Fibroblast of skin of back (primary cell): Measurements from ENCODE around the gene SNED1.
A peak's percentile ranks its signal among the peaks of the same experiment; 100 is the strongest.

Experiments used
- DNase-seq: peaks from one replicate; pipeline ENCODE4 v3.0.0-alpha.2; 2013

SNED1 gene

DNA sequence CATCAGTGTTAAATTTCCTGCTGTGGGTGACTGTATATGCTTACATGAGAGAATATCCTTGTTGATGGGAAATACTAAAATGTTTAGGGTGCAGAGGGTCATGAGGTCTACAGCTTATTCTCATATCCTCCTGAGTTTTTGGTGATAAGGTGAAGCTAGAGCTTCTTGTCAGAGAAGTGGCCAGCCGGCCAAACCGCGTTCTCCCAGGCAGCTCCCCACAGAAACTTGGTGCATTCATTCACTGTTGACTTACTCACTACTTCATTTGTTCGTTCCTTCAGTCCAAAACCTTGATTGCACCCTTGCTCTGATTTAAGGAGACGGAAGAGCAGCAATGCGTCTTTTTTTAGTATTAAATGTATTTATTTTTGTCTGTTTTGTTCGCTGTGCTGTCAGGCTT, 8.7 kb downstream of the SNED1 start:
- DNase-seq, result no peak

- DNase-seq, result no peak
These were observed 9.7 kb downstream of the SNED1 start for GRCh38 chr2:241007880-241008710.

- no peak for DNase-seq
These were observed 10.3 kb downstream of the SNED1 start for GRCh38 chr2:241008711-241009121.

- no peak for DNase-seq
These were observed 10.8 kb downstream of the SNED1 start for GRCh38 chr2:241009191-241009590.

- peak; percentile 80 for DNase-seq
These were observed 11.4 kb downstream of the SNED1 start for GRCh38 chr2:241009601-241010530.

GRCh38 chr2:241010531-241011295, 12.3 kb downstream of the SNED1 start:
- no peak for DNase-seq

- no peak for DNase-seq
These were observed 12.8 kb downstream of the SNED1 start for GRCh38 chr2:241011296-241011600.

- DNase-seq, result no peak
These were observed 13.5 kb downstream of the SNED1 start for GRCh38 chr2:241011751-241012510.

GRCh38 chr2:241014224-241014623, 15.8 kb downstream of the SNED1 start:
- no peak for DNase-seq

GRCh38 chr2:241014764-241015163, 16.3 kb downstream of the SNED1 start:
- DNase-seq, result no peak

- no peak for DNase-seq
These were observed 17.0 kb downstream of the SNED1 start for GRCh38 chr2:241015439-241015838.

- no peak for DNase-seq
These were observed 19.0 kb downstream of the SNED1 start for GRCh38 chr2:241017228-241017940.

GRCh38 chr2:241018051-241018891, 19.9 kb downstream of the SNED1 start:
- no peak for DNase-seq

DNA sequence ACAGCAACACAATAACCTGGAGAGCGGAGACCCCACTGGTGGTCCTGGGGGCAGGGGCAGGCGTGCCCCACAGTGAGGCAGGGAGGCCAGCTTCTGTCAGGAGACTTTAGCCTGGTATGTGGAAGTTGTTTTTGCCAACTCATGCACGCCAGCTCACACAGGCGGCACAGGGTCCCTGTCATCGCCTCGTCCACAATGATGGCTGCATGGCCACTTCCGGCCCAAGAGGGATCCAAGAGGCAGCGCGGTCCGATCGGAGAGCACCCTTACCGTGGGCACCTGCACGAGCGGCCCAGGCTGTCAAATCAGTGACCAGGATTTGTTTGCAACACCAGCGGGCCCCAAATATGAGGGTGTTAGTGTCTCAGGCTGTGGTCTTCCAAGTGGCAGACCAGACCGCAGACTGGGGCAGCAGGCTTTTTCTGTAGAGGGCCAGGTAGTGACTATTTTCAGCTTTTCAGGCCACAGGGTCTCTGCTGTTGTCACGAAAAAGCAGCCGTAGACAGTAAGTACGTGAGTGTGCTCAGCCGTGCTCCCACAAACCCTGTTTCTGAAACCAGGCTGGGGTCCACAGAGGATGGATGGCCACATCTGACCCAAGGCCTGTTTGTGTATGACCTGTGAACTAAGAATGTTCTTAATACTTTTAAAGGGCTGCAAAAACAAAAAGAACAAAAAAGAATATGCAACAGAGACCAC, 21.2 kb downstream of the SNED1 start:
- no peak for DNase-seq

DNA sequence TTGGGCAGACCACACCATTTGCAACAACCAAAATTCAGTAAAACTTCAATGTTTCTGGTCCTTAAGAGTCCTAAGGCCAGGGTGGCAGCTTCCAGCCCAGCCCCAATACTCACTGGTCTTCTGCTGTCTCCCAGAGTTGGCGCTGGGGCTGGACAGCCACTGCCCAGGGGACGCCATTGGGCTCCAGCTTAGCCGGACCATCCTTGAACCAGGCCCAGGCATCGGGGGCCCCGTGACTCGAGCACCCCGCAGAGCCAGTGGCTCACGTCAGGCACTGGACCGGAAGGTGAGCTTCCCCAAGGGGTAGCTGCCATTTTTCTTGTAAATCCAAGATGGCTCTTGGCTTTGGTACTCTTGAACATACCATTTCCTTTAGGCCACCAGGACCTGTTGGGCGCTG, 21.8 kb downstream of the SNED1 start:
- no peak for DNase-seq

DNA sequence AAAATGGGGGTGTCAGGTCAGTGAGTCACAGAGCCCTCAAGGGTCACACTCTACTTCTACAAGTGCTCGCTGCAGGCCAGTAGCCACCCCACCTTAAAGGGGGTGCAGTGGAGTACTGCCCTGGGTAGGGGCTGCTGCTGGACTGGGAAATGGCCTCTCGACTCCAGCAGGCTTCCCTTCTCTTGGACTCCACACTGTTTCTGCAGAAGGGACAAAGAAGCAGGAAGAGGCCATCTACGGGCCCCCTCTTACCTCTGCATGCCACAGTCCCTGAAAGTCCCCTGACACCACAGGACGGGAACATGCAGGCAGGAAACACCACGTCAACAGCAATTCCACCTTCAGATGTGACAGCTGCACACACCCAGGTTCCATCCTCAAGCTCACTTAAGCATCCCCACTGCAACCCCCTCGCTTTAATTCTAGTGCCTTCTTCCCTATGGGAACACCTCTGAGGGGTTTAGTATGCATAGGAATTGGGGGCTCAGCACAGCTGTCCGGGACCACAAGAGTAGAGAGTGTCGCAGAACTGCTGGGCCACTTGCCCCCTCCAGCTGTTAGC, 22.3 kb downstream of the SNED1 start:
- DNase-seq, result no peak

- no peak for DNase-seq
These were observed 27.2 kb downstream of the SNED1 start for GRCh38 chr2:241025639-241026038.

GRCh38 chr2:241029599-241030332, 31.3 kb downstream of the SNED1 start:
- DNase-seq, result no peak

- DNase-seq, result no peak
These were observed 31.9 kb downstream of the SNED1 start for GRCh38 chr2:241030333-241030680.
